GM12891 (cell line): ENCODE measurements around the gene DNAI7.

Experiments
- DNase-seq: peaks from one replicate; pipeline ENCODE4 v3.0.0; 2011; ENCODE audit warnings: low spot score; ENCODE audit not compliant: insufficient read length
- FAIRE-seq: peaks from 2 replicates; lab custom pipeline; 2011; peaks lifted over from hg19 to GRCh38; lab: Jason Lieb, UNC
- PAX5 ChIP-seq: IDR thresholded peaks from 2 replicates; pipeline ENCODE4 v1.6.1; 2011; ENCODE audit warnings: low read length, moderate library complexity, mild to moderate bottlenecking; ENCODE audit not compliant: insufficient read depth, severe bottlenecking
- POLR2A ChIP-seq: IDR thresholded peaks from 2 replicates; pipeline ENCODE4 v1.6.1; 2011; ENCODE audit warnings: low read depth, low read length, control low read depth
- POLR2AphosphoS5 ChIP-seq: IDR thresholded peaks from 2 replicates; pipeline ENCODE4 v1.6.1; 2011; ENCODE audit warnings: low read depth, low read length, control low read depth
- POU2F2 ChIP-seq: IDR thresholded peaks from 2 replicates; pipeline ENCODE4 v1.6.1; 2011; ENCODE audit warnings: low read depth, mild to moderate bottlenecking, control low read depth, low read length, moderate library complexity
- SPI1 ChIP-seq: IDR thresholded peaks from 2 replicates; pipeline ENCODE4 v1.6.1; 2011; ENCODE audit warnings: low read depth, low read length, control low read depth
- TAF1 ChIP-seq: IDR thresholded peaks from 2 replicates; pipeline ENCODE4 v1.6.1; 2011; ENCODE audit warnings: low read depth, low read length, control low read depth

The DNAI7 gene

DNA sequence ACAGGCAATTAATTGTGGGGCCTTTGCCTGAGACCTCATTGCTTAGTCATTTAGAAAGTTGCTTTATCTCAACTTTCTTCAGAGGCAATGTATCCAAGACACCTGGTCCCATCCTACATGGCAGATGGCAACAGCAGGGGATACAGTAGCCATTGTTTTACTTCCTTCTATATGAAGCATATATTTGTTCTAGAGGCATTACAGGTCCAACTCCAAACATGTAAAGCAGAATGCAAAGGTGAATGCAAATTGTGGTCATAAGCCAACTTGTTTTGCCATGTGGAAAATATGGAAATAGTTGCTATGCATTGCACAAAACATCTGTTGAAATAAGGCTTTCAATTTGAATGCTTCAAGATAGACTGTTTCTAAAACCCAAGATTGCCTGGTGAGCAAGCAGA lies 136.3 kb downstream of the DNAI7 start:
- TF ChIP-seq SPI1, result no peak
- TF ChIP-seq TAF1, result no peak
- no peak for TF ChIP-seq PAX5
- TF ChIP-seq POU2F2, result no peak
- TF ChIP-seq POLR2AphosphoS5, result no peak
- TF ChIP-seq POLR2A, result no peak
- peak; percentile 96 for FAIRE-seq
- DNase-seq, result no peak
